Natural killer cell treated with Interleukin-12 subunit alpha and Interleukin-12 subunit beta and Interleukin-15 and Interleukin-18, amount 100 ng/mL, for 72 hours (primary cell): Measurements from ENCODE around the gene CSNK2B. TPM values are rescaled to one million over a fixed set of nuclear protein-coding genes. Genes with fewer than 3 reads are reported as not detected.
"Not testable (repeated sequence)": the region's sequence is repeated elsewhere in the genome, so short reads cannot be mapped to it uniquely, and the experiment has no call there.

Source experiments
- ATAC-seq, 2 donors: fragments of 150-1000 bp; cut with Tn5 transposase in 1 of 2; sonication (Bioruptor Pico), chemical (Tn5 transposase) in 1 of 2; 2 replicates each; pipeline ENCODE4 v1.10.0; 2021
- DNase-seq: peaks from one replicate; pipeline ENCODE4 v3.0.0; 2022; ENCODE audit warnings: low spot score
- H3K27ac Mint-ChIP-seq, 2 donors: 1 replicate in 1 of 2; 2 replicates in 1 of 2; pipeline ENCODE4 v1.8.0; 2022; ENCODE audit warnings: mixed read lengths in 2 of 2, mild to moderate bottlenecking in 1 of 2, moderate library complexity in 1 of 2
- H3K27me3 Mint-ChIP-seq, 2 donors: 1 replicate in 1 of 2; 2 replicates in 1 of 2; pipeline ENCODE4 v1.8.0; 2022; ENCODE audit warnings: mixed read lengths in 2 of 2
- H3K36me3 Mint-ChIP-seq: one replicate; pipeline ENCODE4 v1.8.0; 2022; ENCODE audit warnings: mixed read lengths
- H3K4me1 Mint-ChIP-seq, 2 donors: 1 replicate in 1 of 2; 2 replicates in 1 of 2; pipeline ENCODE4 v1.8.0; 2022; ENCODE audit warnings: low read depth in 2 of 2, mixed read lengths in 2 of 2, mild to moderate bottlenecking in 1 of 2
- H3K4me3 Mint-ChIP-seq: one replicate; pipeline ENCODE4 v1.8.0; 2022; ENCODE audit warnings: mixed read lengths
- H3K9me3 Mint-ChIP-seq: 2 replicates; pipeline ENCODE4 v1.8.0; 2022; ENCODE audit warnings: mixed read lengths
- total RNA-seq, 2 donors: library from RNA; stranded (reverse); gene quantifications; one replicate each; pipeline ENCODE4 v1.2.3, GENCODE V29; 2022

CSNK2B gene
- total RNA-seq, 2 donors from 2014 or later = 205 to 247 TPM

GRCh38 chr6:31700740-31701401, 35.0 kb downstream of the CSNK2B start:
- H3K27me3 Mint-ChIP-seq = no peaks in the 10 kb centered on the region
- peak overlapping the region; percentile 95 for H3K27ac Mint-ChIP-seq
- H3K9me3 Mint-ChIP-seq = no peaks in the 10 kb centered on the region
- ATAC-seq (no peak), DNase-seq (no peak)
- peak overlapping the region; percentile 99 for H3K4me3 Mint-ChIP-seq
- H3K4me1 Mint-ChIP-seq = peaks cover 32 to 33% of the 10 kb centered on the region in 2 donors
- H3K36me3 Mint-ChIP-seq = peaks cover 17% of the 10 kb centered on the region

GRCh38 chr6:31701666-31702404, 36.0 kb downstream of the CSNK2B start:
- peaks cover 17% of the 10 kb centered on the region for H3K36me3 Mint-ChIP-seq
- peak overlapping the region; percentile 95 for H3K27ac Mint-ChIP-seq
- peaks cover 32 to 33% of the 10 kb centered on the region in 2 donors for H3K4me1 Mint-ChIP-seq
- no peaks in the 10 kb centered on the region for H3K27me3 Mint-ChIP-seq
- peak overlapping the region; percentile 99 for H3K4me3 Mint-ChIP-seq
- ATAC-seq = no peak
- DNase-seq = no peak
- no peaks in the 10 kb centered on the region for H3K9me3 Mint-ChIP-seq

GRCh38 chr6:31702405-31702818, 36.5 kb downstream of the CSNK2B start:
- no peak for DNase-seq
- Mint-ChIP-seq H3K27me3 (no peaks in the 10 kb centered on the region), H3K27ac (peak overlapping the region; percentile 95), H3K4me3 (peak overlapping the region; percentile 99), H3K9me3 (no peaks in the 10 kb centered on the region), H3K4me1 (peaks cover 29 to 30% of the 10 kb centered on the region in 2 donors), H3K36me3 (peaks cover 14% of the 10 kb centered on the region)
- peak in 1 of 2 donors; percentile 24 for ATAC-seq

- H3K9me3 Mint-ChIP-seq = no peaks in the 10 kb centered on the region
- peak; percentile 98 for DNase-seq
- H3K27me3 Mint-ChIP-seq = no peaks in the 10 kb centered on the region
- peak within 1 kb of the TSS; percentile 95 for H3K27ac Mint-ChIP-seq
- peak within 1 kb of the TSS; percentile 99 for H3K4me3 Mint-ChIP-seq
- H3K4me1 Mint-ChIP-seq = peaks cover 23% of the 10 kb centered on the region in 2 donors
- ATAC-seq = peak; percentile 97 to 98
- peaks cover 9% of the 10 kb centered on the region for H3K36me3 Mint-ChIP-seq
Measured at GRCh38 chr6:31702819-31703716, 37.2 kb downstream of the CSNK2B start, which contains the start of gene ABHD16A. TSS of gene ABHD16A (minus strand) at chr6:31703324. CDS start at chr6:31703281, 43 bp downstream.

GRCh38 chr6:31705931-31706330, 40.1 kb downstream of the CSNK2B start:
- no peak for DNase-seq
- Mint-ChIP-seq H3K4me1 (peaks cover 23 to 26% of the 10 kb centered on the region in 2 donors), H3K9me3 (no peaks in the 10 kb centered on the region), H3K4me3 (no peak overlapping the region), H3K36me3 (peaks cover 9% of the 10 kb centered on the region), H3K27me3 (no peaks in the 10 kb centered on the region), H3K27ac (no peak overlapping the region)
- no peak for ATAC-seq

GRCh38 chr6:31706599-31706998, 40.7 kb downstream of the CSNK2B start, which contains the start of gene LY6G6F:
TSS of gene LY6G6F (plus strand) at chr6:31706866. CDS start at chr6:31706907, 41 bp downstream.
- H3K36me3 Mint-ChIP-seq = peaks cover 9% of the 10 kb centered on the region
- H3K27me3 Mint-ChIP-seq = no peaks in the 10 kb centered on the region
- peaks cover 21 to 26% of the 10 kb centered on the region in 2 donors for H3K4me1 Mint-ChIP-seq
- H3K9me3 Mint-ChIP-seq = no peaks in the 10 kb centered on the region
- H3K4me3 Mint-ChIP-seq = no peak within 1 kb of the TSS
- peak within 1 kb of the TSS in 1 of 2 donors; percentile 58 for H3K27ac Mint-ChIP-seq
- DNase-seq = no peak
- ATAC-seq = no peak

- peaks cover 15 to 23% of the 10 kb centered on the region in 2 donors for H3K4me1 Mint-ChIP-seq
- peaks cover 2% of the 10 kb centered on the region for H3K36me3 Mint-ChIP-seq
- no peaks in the 10 kb centered on the region for H3K9me3 Mint-ChIP-seq
- no peak for ATAC-seq
- no peak overlapping the region for H3K4me3 Mint-ChIP-seq
- no peak overlapping the region for H3K27ac Mint-ChIP-seq
- DNase-seq = no peak
- H3K27me3 Mint-ChIP-seq = peaks cover 0 to 2% of the 10 kb centered on the region in 2 donors
Measured at GRCh38 chr6:31707701-31708100, 41.8 kb downstream of the CSNK2B start.

- Mint-ChIP-seq H3K4me3 (no peak overlapping the region), H3K4me1 (peaks cover 15 to 21% of the 10 kb centered on the region in 2 donors), H3K36me3 (no peaks in the 10 kb centered on the region), H3K27ac (no peak overlapping the region), H3K27me3 (peaks cover 0 to 2% of the 10 kb centered on the region in 2 donors), H3K9me3 (no peaks in the 10 kb centered on the region)
- ATAC-seq (no peak), DNase-seq (no peak)
Measured at GRCh38 chr6:31708224-31708623, 42.3 kb downstream of the CSNK2B start.

- H3K9me3 Mint-ChIP-seq, ATAC-seq, H3K4me3 Mint-ChIP-seq, H3K27ac Mint-ChIP-seq, H3K36me3 Mint-ChIP-seq, DNase-seq, H3K27me3 Mint-ChIP-seq: not testable (repeated sequence)
- peaks cover 12 to 17% of the 10 kb centered on the region in 2 donors for H3K4me1 Mint-ChIP-seq
Measured at GRCh38 chr6:31709157-31709556, 43.3 kb downstream of the CSNK2B start.

- H3K27me3 Mint-ChIP-seq = peaks cover 0 to 2% of the 10 kb centered on the region in 2 donors
- H3K4me3 Mint-ChIP-seq = peak overlapping the region; percentile 39
- ATAC-seq = no peak
- no peaks in the 10 kb centered on the region for H3K9me3 Mint-ChIP-seq
- H3K36me3 Mint-ChIP-seq = no peaks in the 10 kb centered on the region
- peaks cover 12 to 17% of the 10 kb centered on the region in 2 donors for H3K4me1 Mint-ChIP-seq
- no peak for DNase-seq
- peak overlapping the region; percentile 27 to 80 for H3K27ac Mint-ChIP-seq
Measured at GRCh38 chr6:31710523-31711219, 44.8 kb downstream of the CSNK2B start.

GRCh38 chr6:31711233-31711632, 45.4 kb downstream of the CSNK2B start:
- H3K36me3 Mint-ChIP-seq = no peaks in the 10 kb centered on the region
- peaks cover 0 to 2% of the 10 kb centered on the region in 2 donors for H3K27me3 Mint-ChIP-seq
- peak overlapping the region; percentile 27 to 80 for H3K27ac Mint-ChIP-seq
- peak overlapping the region; percentile 39 for H3K4me3 Mint-ChIP-seq
- ATAC-seq (peak; percentile 46 to 51), DNase-seq (no peak)
- no peaks in the 10 kb centered on the region for H3K9me3 Mint-ChIP-seq
- H3K4me1 Mint-ChIP-seq = peaks cover 12 to 17% of the 10 kb centered on the region in 2 donors

- Mint-ChIP-seq H3K9me3 (no peaks in the 10 kb centered on the region), H3K4me1 (peaks cover 12 to 17% of the 10 kb centered on the region in 2 donors), H3K4me3 (no peak overlapping the region), H3K27ac (no peak overlapping the region), H3K27me3 (peaks cover 0 to 2% of the 10 kb centered on the region in 2 donors), H3K36me3 (no peaks in the 10 kb centered on the region)
- no peak for DNase-seq
- ATAC-seq = no peak
Measured at GRCh38 chr6:31712296-31712695, 46.4 kb downstream of the CSNK2B start.

GRCh38 chr6:31713465-31713864, 47.6 kb downstream of the CSNK2B start:
- no peak for ATAC-seq
- no peak overlapping the region for H3K4me3 Mint-ChIP-seq
- H3K27ac Mint-ChIP-seq = peak overlapping the region in 1 of 2 donors; percentile 9
- no peaks in the 10 kb centered on the region for H3K9me3 Mint-ChIP-seq
- no peaks in the 10 kb centered on the region for H3K36me3 Mint-ChIP-seq
- no peak for DNase-seq
- H3K27me3 Mint-ChIP-seq = peaks cover 0 to 2% of the 10 kb centered on the region in 2 donors
- peaks cover 12 to 17% of the 10 kb centered on the region in 2 donors for H3K4me1 Mint-ChIP-seq
